MM.1S (cell line): ENCODE data around the gene RNF112.
A peak's percentile ranks its signal among the peaks of the same experiment; 100 is the strongest.

Experiments used
- DNase-seq: peaks from one replicate; pipeline ENCODE4 v3.0.0-alpha.2; 2015
- H2AFZ ChIP-seq: fragments of 300-600 bp; sonication (generic); 2 replicates; pipeline ENCODE4 v1.6.0; 2016; ENCODE audit warnings: antibody characterized with exemption, low read length
- H3F3A ChIP-seq: fragments of 300-600 bp; sonication (generic); 2 replicates; pipeline ENCODE4 v1.6.1; 2016; ENCODE audit warnings: mild to moderate bottlenecking, antibody characterized with exemption, low read length, moderate library complexity, mixed read lengths; ENCODE audit not compliant: insufficient read depth
- H3K27ac ChIP-seq: fragments of 300-600 bp; sonication (generic); 2 replicates; pipeline ENCODE4 v1.5.1; 2016; ENCODE audit warnings: mild to moderate bottlenecking, low read length
- H3K27me3 ChIP-seq: fragments of 300-600 bp; sonication (generic); replicated peaks from 2 replicates; pipeline ENCODE4 v1.6.0; 2016; ENCODE audit warnings: low read length; ENCODE audit not compliant: insufficient read depth
- H3K36me3 ChIP-seq: fragments of 300-600 bp; sonication (generic); replicated peaks from 2 replicates; pipeline ENCODE4 v1.6.1; 2016; ENCODE audit warnings: mild to moderate bottlenecking, low read length, mixed read lengths; ENCODE audit not compliant: insufficient read depth
- H3K4me1 ChIP-seq: fragments of 300-600 bp; sonication (generic); 2 replicates; pipeline ENCODE4 v1.6.1; 2016; ENCODE audit warnings: low read length, mixed read lengths
- H3K4me2 ChIP-seq: fragments of 300-600 bp; sonication (generic); 2 replicates; pipeline ENCODE4 v1.6.0; 2016; ENCODE audit warnings: low read depth, low read length
- H3K4me3 ChIP-seq: fragments of 300-600 bp; sonication (generic); 2 replicates; pipeline ENCODE4 v1.5.1; 2016; ENCODE audit warnings: low read length, mixed read lengths
- H3K79me2 ChIP-seq: fragments of 300-600 bp; sonication (generic); 2 replicates; pipeline ENCODE4 v1.6.1; 2016; ENCODE audit warnings: mixed run types, low read length, mixed read lengths
- H3K9ac ChIP-seq: fragments of 300-600 bp; sonication (generic); 2 replicates; pipeline ENCODE4 v1.6.1; 2016; ENCODE audit warnings: low read length, mixed read lengths
- H3K9me2 ChIP-seq: fragments of 300-600 bp; sonication (generic); replicated peaks from 2 replicates; pipeline ENCODE4 v1.6.1; 2016; ENCODE audit warnings: mild to moderate bottlenecking, low read length, mixed read lengths; ENCODE audit not compliant: insufficient read depth
- H3K9me3 ChIP-seq: fragments of 300-600 bp; sonication (generic); replicated peaks from 2 replicates; pipeline ENCODE4 v1.6.1; 2016; ENCODE audit warnings: mild to moderate bottlenecking, low read length, mixed read lengths; ENCODE audit not compliant: insufficient read depth
- H4K20me1 ChIP-seq: fragments of 300-600 bp; sonication (generic); 2 replicates; pipeline ENCODE4 v1.6.1; 2016; ENCODE audit warnings: mild to moderate bottlenecking, low read length, moderate library complexity, mixed read lengths; ENCODE audit not compliant: insufficient read depth
- CTCF ChIP-seq: fragments of 300-600 bp; sonication (generic); IDR thresholded peaks from 2 replicates; pipeline ENCODE4 v1.5.1; 2016; ENCODE audit warnings: antibody characterized with exemption, low read length, mixed read lengths
- EZH2 ChIP-seq: fragments of 300-600 bp; sonication (generic); optimal IDR thresholded peaks from 2 replicates; pipeline ENCODE3; 2017; ENCODE audit warnings: low read depth, mild to moderate bottlenecking, antibody characterized with exemption, low read length, mixed read lengths
- EZH2phosphoT487 ChIP-seq: fragments of 300-600 bp; sonication (generic); IDR thresholded peaks from 2 replicates; pipeline ENCODE4 v1.6.1; 2018; ENCODE audit warnings: antibody characterized with exemption, low read length

The RNF112 gene

GRCh38 chr17:19447085-19447583, 36.1 kb downstream of the RNF112 start:
- no peaks in the 10 kb centered on the region for H3K9me2 ChIP-seq
- 0 out of 2 replicates have a peak, but pooled peaks cover 5% of the 10 kb centered on the region for H3K9me3 ChIP-seq
- H3K27me3 ChIP-seq = peaks cover 11% of the 10 kb centered on the region
- no peak overlapping the region for H3K27ac ChIP-seq
- no peaks in the 10 kb centered on the region for H3K4me1 ChIP-seq
- TF ChIP-seq CTCF = peak; percentile 88
- TF ChIP-seq EZH2phosphoT487 = no peak
- no peaks in the 10 kb centered on the region for H3F3A ChIP-seq
- no peak overlapping the region for H3K4me3 ChIP-seq
- no peaks in the 10 kb centered on the region for H3K79me2 ChIP-seq
- H3K36me3 ChIP-seq = no peaks in the 10 kb centered on the region
- H2AFZ ChIP-seq = no peak overlapping the region; the same call in 1 of the 2 replicates
- H4K20me1 ChIP-seq = no peaks in the 10 kb centered on the region
- peak overlapping the region; percentile 35; the same call in 1 of the 2 replicates for H3K4me2 ChIP-seq
- peak; percentile 68 for DNase-seq
- H3K9ac ChIP-seq = no peak overlapping the region

GRCh38 chr17:19448341-19449268, 37.6 kb downstream of the RNF112 start:
- Histone ChIP-seq H3K79me2 (no peaks in the 10 kb centered on the region), H3K27me3 (peaks cover 26% of the 10 kb centered on the region), H4K20me1 (no peaks in the 10 kb centered on the region), H3K9ac (no peak overlapping the region), H3K4me2 (no peak overlapping the region), H3F3A (no peaks in the 10 kb centered on the region), H3K9me2 (no peaks in the 10 kb centered on the region), H3K9me3 (no peaks in the 10 kb centered on the region), H3K36me3 (no peaks in the 10 kb centered on the region), H3K27ac (no peak overlapping the region), H3K4me3 (no peak overlapping the region), H3K4me1 (no peaks in the 10 kb centered on the region), H2AFZ (no peak overlapping the region)
- TF ChIP-seq CTCF (no peak), EZH2 (no peak), EZH2phosphoT487 (no peak)
- no peak for DNase-seq

- H3K36me3 ChIP-seq = no peaks in the 10 kb centered on the region
Measured at GRCh38 chr17:19449656-19450055, 38.6 kb downstream of the RNF112 start.

More at GRCh38 chr17:19449656-19450055, 38.6 kb downstream of the RNF112 start:
- TF ChIP-seq CTCF (no peak), EZH2 (no peak), EZH2phosphoT487 (no peak)
- H2AFZ ChIP-seq = no peak overlapping the region
- no peaks in the 10 kb centered on the region for H3K4me1 ChIP-seq
- no peaks in the 10 kb centered on the region for H3K9me2 ChIP-seq
- no peak overlapping the region for H3K9ac ChIP-seq
- no peak for DNase-seq
- no peaks in the 10 kb centered on the region for H4K20me1 ChIP-seq
- H3K4me2 ChIP-seq = no peak overlapping the region
- no peaks in the 10 kb centered on the region for H3K9me3 ChIP-seq
- no peak overlapping the region for H3K4me3 ChIP-seq
- peaks cover 37% of the 10 kb centered on the region for H3K27me3 ChIP-seq
- H3K79me2 ChIP-seq = no peaks in the 10 kb centered on the region
- no peak overlapping the region for H3K27ac ChIP-seq
- no peaks in the 10 kb centered on the region for H3F3A ChIP-seq
